Mammary epithelial cell (primary cell): Measurements from ENCODE around the gene ADAMTS7.

Experiments used
- CTCF ChIP-seq, 2 donors: IDR thresholded peaks in 1 of 2; conservative IDR thresholded peaks in 1 of 2; 2 replicates each; pipeline ENCODE4 v1.5.1; 2011 to 2012; ENCODE audit warnings: inconsistent platforms in 2 of 2, low read length in 2 of 2, mild to moderate bottlenecking in 2 of 2, control low read depth in 1 of 2, low read depth in 1 of 2; ENCODE audit not compliant: insufficient read depth in 1 of 2; ENCODE audit errors: extremely low read depth in 1 of 2
- EZH2 ChIP-seq: IDR thresholded peaks from 2 replicates; pipeline ENCODE4 v1.6.1; 2012; ENCODE audit warnings: low read length, inconsistent platforms, borderline replicate concordance

GRCh38 chr15:78751602-78751979, 59.7 kb downstream of the ADAMTS7 start:
- TF ChIP-seq CTCF (conservative IDR thresholded peaks at IDR 0.05 in 1 of 2, IDR thresholded peaks at IDR 0.05 in 1 of 2; ENCODE audit: extremely low read depth in 1 of 2, insufficient read depth in 1 of 2, low read depth in 1 of 2, low read length in 2 of 2) (no peak), EZH2 (no peak)
